NCI-H128 (cell line): ENCODE measurements around the gene RBCK1.
"Not testable (repeated sequence)": the region's sequence is repeated elsewhere in the genome, so short reads cannot be mapped to it uniquely, and the experiment has no call there.

ENCODE experiments used
- DNase-seq: peaks from one replicate; lab custom pipeline; 2025; ENCODE audit not compliant: unreplicated experiment; lab: John Stamatoyannopoulos, UW

Gene RBCK1

GRCh38 chr20:467755-468154 is 59.7 kb downstream of the RBCK1 start:
- DNase-seq, result no peak

GRCh38 chr20:469746-470490 is 61.8 kb downstream of the RBCK1 start:
- no peak for DNase-seq

DNA sequence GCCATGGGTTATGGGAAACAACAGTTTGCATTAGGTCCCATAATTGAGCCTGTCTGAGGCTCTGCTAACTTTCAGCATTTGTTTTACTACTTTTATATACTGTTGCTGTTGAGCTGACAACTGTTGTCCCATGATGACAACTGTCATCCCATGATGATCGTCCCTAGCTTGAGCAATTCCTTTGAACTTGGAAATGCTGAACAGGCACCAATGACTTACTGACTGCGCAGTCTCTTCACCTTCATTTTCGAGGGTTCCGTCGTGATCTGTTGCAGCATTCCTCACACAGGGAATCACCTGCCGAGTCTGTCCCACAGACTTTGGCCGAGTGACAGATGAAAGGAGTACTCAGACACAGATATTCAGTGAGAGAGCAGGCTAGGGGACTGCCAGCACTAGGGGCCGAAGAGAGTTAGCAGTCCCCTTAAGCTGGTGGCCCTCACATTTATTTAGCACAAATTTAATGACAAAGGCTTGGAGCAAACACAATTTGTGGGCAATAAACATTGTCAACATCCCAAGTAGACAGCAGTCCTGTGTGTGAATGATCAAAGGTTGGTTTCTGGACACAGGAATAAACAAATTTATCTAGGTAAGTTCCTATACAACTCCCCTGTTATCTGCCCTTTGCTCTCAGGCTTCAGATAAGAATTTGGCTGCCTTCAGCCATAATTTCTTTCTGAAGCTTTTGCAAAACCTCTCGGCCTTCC is 64.2 kb downstream of the RBCK1 start:
- no peak for DNase-seq

GRCh38 chr20:472889-473292 is 64.8 kb downstream of the RBCK1 start:
- DNase-seq, result no peak

GRCh38 chr20:474581-474980 is 66.5 kb downstream of the RBCK1 start:
- no peak for DNase-seq

GRCh38 chr20:475463-476357 is 67.6 kb downstream of the RBCK1 start:
- no peak for DNase-seq

DNA sequence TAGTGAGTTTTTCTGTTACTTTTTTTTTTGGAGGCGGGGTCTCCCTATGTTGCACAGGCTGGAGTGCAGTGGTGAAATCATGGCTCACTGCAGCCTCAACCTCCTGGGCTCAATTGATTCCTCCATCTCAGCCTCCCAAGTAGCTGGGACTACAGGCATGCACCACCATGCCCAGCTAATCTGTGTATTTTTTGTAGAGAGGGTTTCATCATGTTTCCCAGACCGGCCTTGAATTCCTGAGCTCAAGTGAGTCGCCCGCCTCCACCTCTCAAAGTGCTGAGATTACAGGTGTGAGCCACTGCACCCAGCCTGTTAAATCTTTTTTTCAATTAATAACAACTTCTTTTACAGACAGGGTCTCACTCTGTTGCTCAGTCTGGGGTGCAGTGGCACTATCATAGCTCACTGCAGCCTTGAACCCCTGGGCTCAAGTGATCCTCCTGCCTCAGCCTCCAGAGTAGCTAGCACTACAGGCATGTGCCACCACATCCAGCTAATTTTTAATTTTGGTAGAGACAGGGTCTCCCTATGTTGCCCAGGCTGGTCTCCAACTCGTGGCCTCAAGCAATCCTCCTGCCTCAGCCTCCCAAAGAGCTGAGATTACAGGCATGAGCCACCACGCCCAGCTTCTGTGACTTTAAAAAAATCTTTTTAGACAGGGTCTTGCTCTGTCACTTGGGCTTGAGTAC is 68.6 kb downstream of the RBCK1 start:
- DNase-seq, result not testable (repeated sequence)

DNA sequence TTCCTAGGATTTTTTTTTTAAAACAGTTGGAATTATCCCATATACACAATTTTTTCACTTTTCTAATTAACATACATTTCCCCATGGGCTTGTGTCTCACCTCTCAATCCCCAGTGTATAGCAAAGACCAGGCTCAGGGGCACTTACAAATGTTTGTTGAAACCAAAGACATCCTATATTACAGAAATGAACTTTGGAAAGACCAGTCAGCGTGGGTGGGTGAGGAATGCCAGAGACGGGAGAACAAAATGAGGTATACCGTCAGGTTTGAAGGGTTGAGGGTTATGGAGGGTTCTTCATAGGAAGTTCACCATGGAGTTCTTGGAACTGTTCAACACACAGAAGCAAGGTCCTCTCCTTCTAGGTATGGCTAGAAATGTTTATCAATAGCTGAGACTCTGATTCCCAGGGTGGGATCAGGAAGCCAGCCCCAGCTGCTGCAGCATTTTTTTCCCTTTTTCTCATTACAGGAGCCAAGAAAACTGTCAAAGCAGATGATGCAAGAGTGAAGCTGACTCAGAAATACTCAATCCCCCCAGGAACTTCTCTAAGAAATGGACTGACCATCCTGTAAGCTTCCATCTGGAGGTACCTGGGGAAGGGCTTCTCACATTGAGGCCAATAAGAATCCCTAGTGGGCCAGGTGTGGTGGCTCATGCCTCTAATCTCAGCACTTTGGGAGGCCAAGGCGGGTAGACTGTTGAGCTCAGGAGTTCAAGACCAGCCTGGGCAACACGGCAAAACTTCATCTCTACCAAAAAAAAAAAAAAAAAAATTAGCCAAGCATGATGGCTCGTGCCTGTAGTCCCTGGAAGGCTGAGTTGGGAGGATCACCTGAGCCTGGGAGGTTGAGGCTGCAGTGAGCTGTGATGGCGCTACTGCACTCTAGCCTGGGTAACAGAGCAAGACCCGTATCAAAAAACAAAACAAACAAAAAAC is 70.2 kb downstream of the RBCK1 start:
- no peak for DNase-seq

DNA sequence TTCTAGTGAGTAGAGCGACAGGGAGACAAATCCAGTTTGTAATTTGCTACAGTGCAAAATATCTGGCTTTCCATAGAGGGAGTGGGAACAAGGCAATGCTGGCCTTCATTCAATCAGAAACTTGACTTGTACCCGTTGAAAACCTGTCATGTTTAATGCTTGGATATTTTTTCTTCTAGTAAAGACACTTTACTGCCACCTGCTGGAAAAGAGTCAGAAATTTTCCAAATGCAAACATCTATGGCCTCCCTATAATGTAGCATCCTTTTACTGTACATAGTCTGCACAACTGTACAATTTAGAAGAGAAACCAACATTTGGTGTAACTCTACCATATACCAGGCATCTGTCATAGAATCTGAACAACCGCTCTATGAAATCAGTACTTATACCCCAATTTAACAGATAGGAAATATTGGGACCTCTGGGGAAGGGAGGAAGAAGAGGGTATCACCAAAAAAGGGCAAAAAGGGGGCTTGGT is 70.9 kb downstream of the RBCK1 start:
- peak; percentile 16 for DNase-seq

DNA sequence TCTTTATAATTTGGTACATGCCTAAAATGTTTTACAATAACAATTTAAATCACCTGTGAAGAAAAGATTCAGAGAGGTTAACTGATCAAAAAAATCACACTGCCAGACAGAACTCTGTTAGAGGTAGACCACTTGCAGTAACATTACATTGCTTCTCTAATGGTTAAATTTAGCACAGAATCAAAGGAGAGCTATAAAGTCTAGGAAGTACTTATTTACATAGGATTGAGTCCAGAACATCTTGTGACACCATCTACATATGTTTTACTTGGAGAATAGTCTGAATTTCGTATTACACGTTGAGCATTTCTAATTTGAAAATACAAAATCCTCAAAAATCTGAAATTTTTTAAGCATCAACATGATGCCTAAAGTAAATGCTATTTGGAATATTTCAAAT is 71.4 kb downstream of the RBCK1 start:
- no peak for DNase-seq

- no peak for DNase-seq
Measured at GRCh38 chr20:480044-480443, 71.9 kb downstream of the RBCK1 start.

DNA sequence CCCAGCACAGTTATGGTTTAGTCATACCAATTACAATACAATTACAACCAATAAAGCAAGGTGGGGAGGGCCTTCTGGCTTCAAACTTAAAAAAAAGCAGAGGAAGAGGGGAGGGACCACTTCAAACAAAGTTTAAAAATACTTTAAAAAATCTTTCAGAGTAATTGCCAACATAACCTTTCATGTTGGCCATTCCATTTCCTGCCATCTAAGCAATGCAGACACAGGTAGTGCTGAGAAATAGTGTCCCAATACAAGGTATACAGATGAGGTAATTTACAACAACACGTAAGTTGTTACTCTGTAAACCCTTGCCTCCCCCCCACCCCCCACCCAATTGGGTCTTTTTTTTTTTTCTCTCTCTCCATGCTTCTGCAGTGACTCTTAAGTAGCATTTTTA is 73.1 kb downstream of the RBCK1 start:
- DNase-seq, result no peak
